IMR-90 (cell line): ENCODE results near the gene WDR5. TPM values are rescaled to one million over a fixed set of nuclear protein-coding genes. Genes with fewer than 3 reads are reported as not detected.

Experiments
- ATAC-seq: fragments of 200-7000 bp; cut with Tn5 transposase; 2 replicates; pipeline ENCODE4 v1.9.1; 2020; ENCODE audit warnings: low read depth, mild to moderate bottlenecking, moderate library complexity
- BruUV-seq: library from RNA; stranded (reverse); fragments of 400-500 nt; replicated peaks from 2 replicates; lab custom pipeline; 2021; lab: Mats Ljungman, UMichigan
- CTCF ChIA-PET: fragments of 300-600 bp; formaldehyde crosslinking; extraction: SDS; loops from one replicate; lab custom pipeline; 2021; ENCODE audit warnings: antibody characterized with exemption; lab: Yijun Ruan, JAX
- POLR2A ChIA-PET: fragments of 300-600 bp; sonication (Branson Sonifier 250); formaldehyde crosslinking; loops from one replicate; lab custom pipeline; 2022; ENCODE audit warnings: antibody characterized with exemption; ENCODE audit not compliant: unreplicated experiment; lab: Charles Lee
- DNase-seq: peaks from one replicate; pipeline ENCODE4 v3.0.0; 2013
- H2AFZ ChIP-seq: replicated peaks from 2 replicates; pipeline ENCODE3; 2013; ENCODE audit warnings: low read length, mild to moderate bottlenecking; ENCODE audit not compliant: poor library complexity
- H2AK5ac ChIP-seq: 2 replicates; pipeline ENCODE4 v1.6.1; 2013; ENCODE audit warnings: low read depth, low read length, inconsistent platforms
- H2AK9ac ChIP-seq: replicated peaks from 2 replicates; pipeline ENCODE3; 2013; ENCODE audit warnings: mild to moderate bottlenecking, low read depth, low read length, moderate library complexity; ENCODE audit not compliant: poor library complexity
- H2BK120ac ChIP-seq: 2 replicates; pipeline ENCODE4 v1.6.1; 2013; ENCODE audit warnings: low read depth, low read length, inconsistent platforms
- H2BK15ac ChIP-seq: 3 replicates; pipeline ENCODE4 v1.6.1; 2013; ENCODE audit warnings: low read depth, low read length, inconsistent platforms
- H2BK20ac ChIP-seq: 2 replicates; pipeline ENCODE4 v1.6.1; 2013; ENCODE audit warnings: low read depth, mild to moderate bottlenecking, inconsistent platforms, low read length, moderate library complexity
- H2BK5ac ChIP-seq: 2 replicates; pipeline ENCODE4 v1.6.1; 2013; ENCODE audit warnings: mild to moderate bottlenecking, low read depth, low read length, inconsistent platforms; ENCODE audit not compliant: poor library complexity, severe bottlenecking
- H3K14ac ChIP-seq: replicated peaks from 2 replicates; pipeline ENCODE4 v1.6.1; 2013; ENCODE audit warnings: low read depth, low read length, inconsistent platforms
- H3K18ac ChIP-seq: 2 replicates; pipeline ENCODE4 v1.6.1; 2013; ENCODE audit warnings: low read depth, low read length, control low read depth
- H3K23ac ChIP-seq: 2 replicates; pipeline ENCODE4 v1.6.1; 2013; ENCODE audit warnings: low read depth, low read length, inconsistent platforms
- H3K27ac ChIP-seq: 2 replicates; pipeline ENCODE4 v1.5.1; 2013; ENCODE audit warnings: mild to moderate bottlenecking, control low read depth, low read length; ENCODE audit not compliant: insufficient read depth
- H3K27me3 ChIP-seq: 2 replicates; pipeline ENCODE4 v1.6.1; 2013; ENCODE audit warnings: low read length; ENCODE audit not compliant: control insufficient read depth, insufficient read depth
- H3K36me3 ChIP-seq: 2 replicates; pipeline ENCODE4 v1.6.1; 2013; ENCODE audit warnings: low read length, mixed read lengths; ENCODE audit not compliant: control insufficient read depth, insufficient read depth
- H3K4ac ChIP-seq: 2 replicates; pipeline ENCODE4 v1.6.1; 2013; ENCODE audit warnings: low read depth, low read length, inconsistent platforms
- H3K4me1 ChIP-seq: 2 replicates; pipeline ENCODE4 v1.6.1; 2013; ENCODE audit warnings: low read length, mixed read lengths; ENCODE audit not compliant: control insufficient read depth, insufficient read depth
- H3K4me2 ChIP-seq: 2 replicates; pipeline ENCODE4 v1.6.1; 2013; ENCODE audit warnings: low read depth, mild to moderate bottlenecking, control low read depth, low read length, moderate library complexity
- H3K4me3 ChIP-seq: 2 replicates; pipeline ENCODE4 v1.5.1; 2013; ENCODE audit warnings: low read depth, mild to moderate bottlenecking, control low read depth, low read length, moderate library complexity; ENCODE audit not compliant: insufficient read depth
- H3K56ac ChIP-seq: 2 replicates; pipeline ENCODE4 v1.6.1; 2013; ENCODE audit warnings: low read length, inconsistent platforms; ENCODE audit not compliant: insufficient read depth; ENCODE audit errors: extremely low read depth
- H3K79me1 ChIP-seq, 2 experiments: 2 replicates each; pipeline ENCODE4 v1.6.1; 2013; ENCODE audit warnings: low read length in 2 of 2, inconsistent platforms in 1 of 2, low read depth in 1 of 2
- H3K9ac ChIP-seq: 2 replicates; pipeline ENCODE4 v1.6.1; 2013; ENCODE audit warnings: low read depth, low read length, control low read depth
- H3K9me1 ChIP-seq: 2 replicates; pipeline ENCODE4 v1.6.1; 2013; ENCODE audit warnings: low read length, inconsistent platforms; ENCODE audit not compliant: insufficient read depth
- H3K9me3 ChIP-seq: 2 replicates; pipeline ENCODE4 v1.6.1; 2013; ENCODE audit warnings: low read length; ENCODE audit not compliant: control insufficient read depth, insufficient read depth
- H4K20me1 ChIP-seq: 2 replicates; pipeline ENCODE4 v1.6.1; 2013; ENCODE audit warnings: low read length, inconsistent platforms; ENCODE audit not compliant: insufficient read depth
- H4K5ac ChIP-seq: 2 replicates; pipeline ENCODE4 v1.6.1; 2013; ENCODE audit warnings: mild to moderate bottlenecking, low read depth, low read length, control low read depth
- H4K8ac ChIP-seq, 2 experiments: 2 replicates each; pipeline ENCODE4 v1.6.1; 2013; ENCODE audit warnings: low read depth in 2 of 2, low read length in 2 of 2, control low read depth in 1 of 2, inconsistent platforms in 1 of 2
- H4K91ac ChIP-seq: 2 replicates; pipeline ENCODE4 v1.6.1; 2013; ENCODE audit warnings: low read depth, low read length, inconsistent platforms; ENCODE audit not compliant: insufficient read depth
- BHLHE40 ChIP-seq: fragments of 150-350 bp; IDR thresholded peaks from 2 replicates; pipeline ENCODE4 v1.6.1; 2016; ENCODE audit warnings: mild to moderate bottlenecking, low read depth, low read length
- CEBPB ChIP-seq: IDR thresholded peaks from 2 replicates; pipeline ENCODE4 v1.6.1; 2012; ENCODE audit warnings: low read depth, low read length, improper control_type of control experiment
- CHD1 ChIP-seq: IDR thresholded peaks from 2 replicates; pipeline ENCODE4 v1.6.1; 2012; ENCODE audit warnings: low read depth, low read length, improper control_type of control experiment
- FOS ChIP-seq: fragments of 150-350 bp; IDR thresholded peaks from 2 replicates; pipeline ENCODE4 v1.6.1; 2016; ENCODE audit warnings: low read depth, low read length
- MAFK ChIP-seq: IDR thresholded peaks from 2 replicates; pipeline ENCODE4 v1.6.1; 2012; ENCODE audit warnings: low read depth, low read length, improper control_type of control experiment
- MAZ ChIP-seq: IDR thresholded peaks from 2 replicates; pipeline ENCODE4 v1.6.1; 2012; ENCODE audit warnings: low read depth, mild to moderate bottlenecking, low read length, improper control_type of control experiment, moderate library complexity, borderline replicate concordance
- MXI1 ChIP-seq: IDR thresholded peaks from 2 replicates; pipeline ENCODE4 v1.6.1; 2012; ENCODE audit warnings: low read depth, mild to moderate bottlenecking, low read length, moderate library complexity, borderline replicate concordance
- NFE2L2 ChIP-seq: fragments of 150-350 bp; IDR thresholded peaks from 2 replicates; pipeline ENCODE4 v1.6.1; 2016; ENCODE audit warnings: low read depth, mild to moderate bottlenecking, low read length
- POLR2A ChIP-seq: IDR thresholded peaks from 2 replicates; pipeline ENCODE4 v1.6.1; 2012; ENCODE audit warnings: mild to moderate bottlenecking, low read depth, low read length
- RAD21 ChIP-seq: IDR thresholded peaks from 2 replicates; pipeline ENCODE4 v1.6.1; 2012; ENCODE audit warnings: low read length, improper control_type of control experiment
- RCOR1 ChIP-seq: IDR thresholded peaks from 2 replicates; pipeline ENCODE4 v1.6.1; 2012; ENCODE audit warnings: mild to moderate bottlenecking, low read length, improper control_type of control experiment; ENCODE audit not compliant: insufficient replicate concordance
- RFX5 ChIP-seq: IDR thresholded peaks from 2 replicates; pipeline ENCODE4 v1.8.0; 2012; ENCODE audit warnings: low read depth, mild to moderate bottlenecking, low read length, moderate library complexity
- SMC3 ChIP-seq: fragments of 150-350 bp; IDR thresholded peaks from 2 replicates; pipeline ENCODE4 v1.6.1; 2016; ENCODE audit warnings: low read depth, mild to moderate bottlenecking, antibody characterized with exemption, low read length, moderate library complexity
- WGBS, 2 experiments: methylation state at CpG; one replicate each; pipeline versions ENCODE4 v1.1.5 to v1.1.7; 2013; ENCODE audit warnings: missing lambda C conversion rate in 2 of 2; ENCODE audit not compliant: insufficient read length in 1 of 2; ENCODE audit errors: extremely low coverage in 2 of 2; 5-methylcytosine and 5-hydroxymethylcytosine counted together
- dilution Hi-C: fragments of 300-500 bp; cut with HindIII; formaldehyde crosslinking; loops from one replicate; pipeline ENCODE4 v1.14.3; 2018; ENCODE audit warnings: low sequenced_read_pairs; ENCODE audit not compliant: unreplicated experiment
- in situ Hi-C: fragments of 300-500 bp; cut with MboI; formaldehyde crosslinking; loops from 3 replicates; pipeline ENCODE4 v1.14.3; 2019; ENCODE audit warnings: low sequenced_read_pairs, inconsistent platforms, mixed read lengths
- intact Hi-C: fragments of 100-400 bp; cut with micrococcal nuclease; formaldehyde crosslinking; loops from 2 replicates; pipeline ENCODE4 v1.10.0; 2022
- polyA plus RNA-seq, 3 experiments: library from polyadenylated mRNA; depleted of rRNA; stranded (reverse); fragments of >200 nt; gene quantifications; 2 replicates each; pipeline ENCODE4 v1.2.3, GENCODE V29; 2012; ENCODE audit warnings: low replicate concordance in 1 of 3
- total RNA-seq: library from RNA; depleted of rRNA; stranded (reverse); fragments of >200 nt; gene quantifications from 2 replicates; pipeline ENCODE4 v1.2.3, GENCODE V29; 2012
- TF ChIP-seq, protein P1 (sequence below): conservative IDR thresholded peaks from 2 replicates; pipeline ENCODE4 v1.5.1; 2012; ENCODE audit warnings: mild to moderate bottlenecking, low read depth, low read length, improper control_type of control experiment
- TF ChIP-seq, protein P2 (sequence below): fragments of 150-350 bp; IDR thresholded peaks from 2 replicates; pipeline ENCODE4 v1.6.1; 2016; ENCODE audit warnings: low read depth, mild to moderate bottlenecking, low read length, moderate library complexity, borderline replicate concordance
- TF ChIP-seq, protein P3 (sequence below): fragments of 150-350 bp; IDR thresholded peaks from 2 replicates; pipeline ENCODE4 v1.6.1; 2017; ENCODE audit warnings: mild to moderate bottlenecking, antibody characterized with exemption, low read length, low read depth

The WDR5 gene
- total and polyA plus RNA-seq, 2 of the 4 experiments (the other 2 are of a cell fraction): 18.3 to 26.6 TPM

DNA sequence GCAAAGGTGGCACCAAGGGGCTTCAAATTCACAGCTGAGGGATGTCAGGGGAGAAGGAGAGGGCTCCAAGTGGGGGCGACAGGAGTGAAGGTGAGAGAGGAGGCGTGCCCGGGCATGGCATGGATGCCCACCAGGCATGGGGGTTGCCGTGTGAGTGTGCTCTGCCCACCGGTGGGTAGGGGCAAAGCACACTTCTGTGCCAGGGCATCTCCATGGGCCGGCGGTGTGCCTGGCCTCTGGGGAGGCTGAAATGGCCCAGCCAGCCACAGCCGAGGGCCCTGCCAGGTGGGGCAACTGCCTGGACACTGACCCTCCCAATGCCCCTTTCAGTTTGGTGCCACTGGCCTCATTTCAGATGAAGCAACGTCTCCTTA is 42.5 kb downstream of the WDR5 start:
- Histone ChIP-seq H4K91ac (no peak overlapping the region), H2BK120ac (no peak overlapping the region), H3K27me3 (peaks cover 44% of the 10 kb centered on the region), H2BK5ac (no peak overlapping the region), H3K56ac (no peak overlapping the region), H3K9me3 (no peaks in the 10 kb centered on the region), H3K4me2 (no peak overlapping the region; the same call in 1 of the 2 replicates), H3K9me1 (peaks cover 8% of the 10 kb centered on the region), H2AK5ac (no peak overlapping the region), H3K9ac (no peak overlapping the region), H2BK20ac (no peak overlapping the region), H3K79me1 (no peaks in the 10 kb centered on the region), H3K27ac (no peak overlapping the region), H4K5ac (no peak overlapping the region), H3K4me3 (no peak overlapping the region), H2AFZ (no peak overlapping the region), H4K8ac (no peak overlapping the region), H4K20me1 (no peaks in the 10 kb centered on the region), H2AK9ac (no peak overlapping the region), H2BK15ac (no peak overlapping the region), H3K4ac (no peak overlapping the region), H3K36me3 (no peaks in the 10 kb centered on the region), H3K4me1 (peaks cover 3% of the 10 kb centered on the region; the same call in 1 of the 2 replicates), H3K18ac (no peak overlapping the region), H3K14ac (no peak overlapping the region), H3K23ac (no peak overlapping the region)
- POLR2A ChIA-PET: no interaction called here
- in situ Hi-C loops: no loop called here
- intact Hi-C loops: no loop called here
- CTCF ChIA-PET: no interaction called here
- TF ChIP-seq MXI1 (no peak), CHD1 (no peak), MAFK (no peak), MAZ (no peak), RAD21 (no peak), BHLHE40 (no peak), POLR2A (no peak), RFX5 (no peak), RCOR1 (no peak), NFE2L2 (no peak), FOS (no peak), CEBPB (no peak), SMC3 (no peak)
- TF ChIP-seq, protein P1, sequence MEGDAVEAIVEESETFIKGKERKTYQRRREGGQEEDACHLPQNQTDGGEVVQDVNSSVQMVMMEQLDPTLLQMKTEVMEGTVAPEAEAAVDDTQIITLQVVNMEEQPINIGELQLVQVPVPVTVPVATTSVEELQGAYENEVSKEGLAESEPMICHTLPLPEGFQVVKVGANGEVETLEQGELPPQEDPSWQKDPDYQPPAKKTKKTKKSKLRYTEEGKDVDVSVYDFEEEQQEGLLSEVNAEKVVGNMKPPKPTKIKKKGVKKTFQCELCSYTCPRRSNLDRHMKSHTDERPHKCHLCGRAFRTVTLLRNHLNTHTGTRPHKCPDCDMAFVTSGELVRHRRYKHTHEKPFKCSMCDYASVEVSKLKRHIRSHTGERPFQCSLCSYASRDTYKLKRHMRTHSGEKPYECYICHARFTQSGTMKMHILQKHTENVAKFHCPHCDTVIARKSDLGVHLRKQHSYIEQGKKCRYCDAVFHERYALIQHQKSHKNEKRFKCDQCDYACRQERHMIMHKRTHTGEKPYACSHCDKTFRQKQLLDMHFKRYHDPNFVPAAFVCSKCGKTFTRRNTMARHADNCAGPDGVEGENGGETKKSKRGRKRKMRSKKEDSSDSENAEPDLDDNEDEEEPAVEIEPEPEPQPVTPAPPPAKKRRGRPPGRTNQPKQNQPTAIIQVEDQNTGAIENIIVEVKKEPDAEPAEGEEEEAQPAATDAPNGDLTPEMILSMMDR: no peak
- TF ChIP-seq, protein P2, sequence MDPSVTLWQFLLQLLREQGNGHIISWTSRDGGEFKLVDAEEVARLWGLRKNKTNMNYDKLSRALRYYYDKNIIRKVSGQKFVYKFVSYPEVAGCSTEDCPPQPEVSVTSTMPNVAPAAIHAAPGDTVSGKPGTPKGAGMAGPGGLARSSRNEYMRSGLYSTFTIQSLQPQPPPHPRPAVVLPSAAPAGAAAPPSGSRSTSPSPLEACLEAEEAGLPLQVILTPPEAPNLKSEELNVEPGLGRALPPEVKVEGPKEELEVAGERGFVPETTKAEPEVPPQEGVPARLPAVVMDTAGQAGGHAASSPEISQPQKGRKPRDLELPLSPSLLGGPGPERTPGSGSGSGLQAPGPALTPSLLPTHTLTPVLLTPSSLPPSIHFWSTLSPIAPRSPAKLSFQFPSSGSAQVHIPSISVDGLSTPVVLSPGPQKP: no peak
- TF ChIP-seq, protein P3, sequence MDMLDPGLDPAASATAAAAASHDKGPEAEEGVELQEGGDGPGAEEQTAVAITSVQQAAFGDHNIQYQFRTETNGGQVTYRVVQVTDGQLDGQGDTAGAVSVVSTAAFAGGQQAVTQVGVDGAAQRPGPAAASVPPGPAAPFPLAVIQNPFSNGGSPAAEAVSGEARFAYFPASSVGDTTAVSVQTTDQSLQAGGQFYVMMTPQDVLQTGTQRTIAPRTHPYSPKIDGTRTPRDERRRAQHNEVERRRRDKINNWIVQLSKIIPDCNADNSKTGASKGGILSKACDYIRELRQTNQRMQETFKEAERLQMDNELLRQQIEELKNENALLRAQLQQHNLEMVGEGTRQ: no peak
- BruUV-seq: no TSS peak
- DNase-seq: no peak
- dilution Hi-C loops: no loop called here
- no peak for ATAC-seq
- WGBS, 2 experiments: 70% methylated on average over 2 of the region's 9 CpGs; no CpG with 5 or more reads in 1 of the 2 experiments
